ENCODE data around the gene UGT2B17.
"Not testable (repeated sequence)": the region's sequence is repeated elsewhere in the genome, so short reads cannot be mapped to it uniquely, and the experiment has no call there.

Gene UGT2B17

DNA sequence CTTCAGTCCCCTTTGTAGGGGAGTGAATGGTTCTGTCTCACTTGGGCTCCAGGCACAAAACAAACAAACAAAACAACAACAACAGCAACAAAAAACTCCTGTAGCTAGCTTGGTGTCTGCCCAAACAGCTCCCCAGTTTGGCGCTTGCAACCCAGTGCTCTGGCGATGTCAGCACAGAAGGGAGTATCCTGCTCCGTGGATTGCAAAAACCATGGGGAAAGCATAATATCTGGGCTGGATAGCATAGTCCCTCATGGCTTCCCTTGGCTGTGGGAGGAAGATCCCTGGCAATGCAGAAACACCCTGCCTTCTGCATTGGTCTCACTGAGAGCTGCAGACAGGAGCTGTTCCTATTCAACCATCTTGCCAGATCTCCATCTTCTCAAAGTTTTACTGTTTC, 39.7 kb downstream of the UGT2B17 start:
- H3K9me3 ChIP-seq (ENCODE audit: insufficient read depth, low read length): no peaks in the 10 kb centered on the region
- H3K4me2 ChIP-seq (ENCODE audit: low read depth, low read length, poor library complexity, severe bottlenecking): no peak overlapping the region
- H3K4me3 ChIP-seq (ENCODE audit: insufficient read depth, low read length, poor library complexity, severe bottlenecking): no peak overlapping the region
- TF ChIP-seq EZH2phosphoT487 (conservative IDR thresholded peaks at IDR 0.05; ENCODE audit: low read length): no peak
- no peak for TF ChIP-seq CTCF (IDR thresholded peaks at IDR 0.05; ENCODE audit: insufficient read depth, low read length, poor library complexity, severe bottlenecking)
- no peaks in the 10 kb centered on the region for H3K9me2 ChIP-seq (replicated peaks; ENCODE audit: insufficient read depth, low read length)
- H3K79me2 ChIP-seq (ENCODE audit: insufficient read depth, low read length): no peaks in the 10 kb centered on the region
- H3K36me3 ChIP-seq (ENCODE audit: low read length): no peaks in the 10 kb centered on the region
- H2AFZ ChIP-seq (ENCODE audit: low read depth, low read length, severe bottlenecking): no peak overlapping the region
- no peak overlapping the region for H3K9ac ChIP-seq (ENCODE audit: low read length)
- no peak overlapping the region for H3K27ac ChIP-seq (ENCODE audit: low read depth, low read length)
- H3F3A ChIP-seq (ENCODE audit: insufficient read depth): no peaks in the 10 kb centered on the region
- H4K20me1 ChIP-seq (ENCODE audit: low read depth, low read length): no peaks in the 10 kb centered on the region
- no peaks in the 10 kb centered on the region for H3K27me3 ChIP-seq (ENCODE audit: low read length)

GRCh38 chr4:68535974-68536373, 40.1 kb downstream of the UGT2B17 start:
- Histone ChIP-seq H3K9me3 (ENCODE audit: insufficient read depth, low read length) (no peaks in the 10 kb centered on the region), H3F3A (ENCODE audit: insufficient read depth) (no peaks in the 10 kb centered on the region), H3K4me3 (ENCODE audit: insufficient read depth, low read length, poor library complexity, severe bottlenecking) (no peak overlapping the region), H2AFZ (ENCODE audit: low read depth, low read length, severe bottlenecking) (no peak overlapping the region), H3K4me2 (ENCODE audit: low read depth, low read length, poor library complexity, severe bottlenecking) (no peak overlapping the region), H3K36me3 (ENCODE audit: low read length) (no peaks in the 10 kb centered on the region), H3K9me2 (replicated peaks; ENCODE audit: insufficient read depth, low read length) (no peaks in the 10 kb centered on the region), H3K79me2 (ENCODE audit: insufficient read depth, low read length) (no peaks in the 10 kb centered on the region), H3K27ac (ENCODE audit: low read depth, low read length) (no peak overlapping the region), H3K27me3 (ENCODE audit: low read length) (no peaks in the 10 kb centered on the region), H3K9ac (ENCODE audit: low read length) (no peak overlapping the region), H4K20me1 (ENCODE audit: low read depth, low read length) (no peaks in the 10 kb centered on the region)
- TF ChIP-seq CTCF (IDR thresholded peaks at IDR 0.05; ENCODE audit: insufficient read depth, low read length, poor library complexity, severe bottlenecking): no peak
- TF ChIP-seq EZH2phosphoT487 (conservative IDR thresholded peaks at IDR 0.05; ENCODE audit: low read length): no peak

- H3K9me3 ChIP-seq (ENCODE audit: insufficient read depth, low read length); H3F3A ChIP-seq (ENCODE audit: insufficient read depth); H3K9ac ChIP-seq (ENCODE audit: low read length); H3K36me3 ChIP-seq (ENCODE audit: low read length); H3K27me3 ChIP-seq (ENCODE audit: low read length); H4K20me1 ChIP-seq (ENCODE audit: low read depth, low read length); H3K79me2 ChIP-seq (ENCODE audit: insufficient read depth, low read length); H2AFZ ChIP-seq (ENCODE audit: low read depth, low read length, severe bottlenecking); H3K4me3 ChIP-seq (ENCODE audit: insufficient read depth, low read length, poor library complexity, severe bottlenecking); H3K9me2 ChIP-seq (replicated peaks; ENCODE audit: insufficient read depth, low read length); H3K4me2 ChIP-seq (ENCODE audit: low read depth, low read length, poor library complexity, severe bottlenecking); H3K27ac ChIP-seq (ENCODE audit: low read depth, low read length): not testable (repeated sequence)
Observed at GRCh38 chr4:68522232-68522631, 53.9 kb downstream of the UGT2B17 start.

GRCh38 chr4:68520985-68521384, 55.1 kb downstream of the UGT2B17 start:
- TF ChIP-seq CTCF (IDR thresholded peaks at IDR 0.05; ENCODE audit: insufficient read depth, low read length, poor library complexity, severe bottlenecking): no peak
- no peak for TF ChIP-seq EZH2phosphoT487 (conservative IDR thresholded peaks at IDR 0.05; ENCODE audit: low read length)
- H3F3A ChIP-seq (ENCODE audit: insufficient read depth): no peaks in the 10 kb centered on the region
- no peaks in the 10 kb centered on the region for H4K20me1 ChIP-seq (ENCODE audit: low read depth, low read length)
- H2AFZ ChIP-seq (ENCODE audit: low read depth, low read length, severe bottlenecking): no peak overlapping the region
- no peaks in the 10 kb centered on the region for H3K9me2 ChIP-seq (replicated peaks; ENCODE audit: insufficient read depth, low read length)
- no peaks in the 10 kb centered on the region for H3K36me3 ChIP-seq (ENCODE audit: low read length)
- no peaks in the 10 kb centered on the region for H3K79me2 ChIP-seq (ENCODE audit: insufficient read depth, low read length)
- H3K9me3 ChIP-seq (ENCODE audit: insufficient read depth, low read length): no peaks in the 10 kb centered on the region
- no peaks in the 10 kb centered on the region for H3K27me3 ChIP-seq (ENCODE audit: low read length)
- no peak overlapping the region for H3K9ac ChIP-seq (ENCODE audit: low read length)
- no peak overlapping the region for H3K27ac ChIP-seq (ENCODE audit: low read depth, low read length)
- H3K4me2 ChIP-seq (ENCODE audit: low read depth, low read length, poor library complexity, severe bottlenecking): no peak overlapping the region
- H3K4me3 ChIP-seq (ENCODE audit: insufficient read depth, low read length, poor library complexity, severe bottlenecking): no peak overlapping the region

Data from SU-DHL-6 (cell line).